ENCODE results near the gene CWC22.

- TF ChIP-seq MLXIP (CRISPR knock-in tag; IDR thresholded peaks at IDR 0.05; ENCODE audit: borderline replicate concordance): no peak
- TF ChIP-seq ZBTB40 (IDR thresholded peaks at IDR 0.05): no peak
- TF ChIP-seq ZBTB40 (CRISPR knock-in tag; IDR thresholded peaks at IDR 0.05): no peak
- no peak for TF ChIP-seq ZBTB1 (CRISPR knock-in tag; IDR thresholded peaks at IDR 0.05; ENCODE audit: borderline replicate concordance)
Measured at GRCh38 chr2:179910735-179911113, 96.4 kb downstream of the CWC22 start.
